ENCODE results near the gene ACP6. TPM values are rescaled to one million over a fixed set of nuclear protein-coding genes. Genes with fewer than 3 reads are reported as not detected.

Gene ACP6
- total RNA-seq, 1 donor from 2014 or later: 27.6 TPM

GRCh38 chr1:147631839-147632238, 38.5 kb downstream of the ACP6 start:
- H3K9ac ChIP-seq: no peak overlapping the region
- H3K9me3 ChIP-seq (ENCODE audit: low read depth): no peaks in the 10 kb centered on the region
- H3K4me3 ChIP-seq: no peak overlapping the region
- TF ChIP-seq CTCF (IDR thresholded peaks at IDR 0.05) (no peak), EZH2 (IDR thresholded peaks at IDR 0.05) (no peak), EZH2phosphoT487 (IDR thresholded peaks at IDR 0.05) (no peak)
- peaks cover 16% of the 10 kb centered on the region for H4K20me1 ChIP-seq (ENCODE audit: low read depth)
- no peaks in the 10 kb centered on the region for H3K27me3 Mint-ChIP-seq (ENCODE audit: insufficient read depth, low read depth)
- H3K27ac Mint-ChIP-seq: no peak overlapping the region
- no peaks in the 10 kb centered on the region for H3K36me3 ChIP-seq
- peaks cover 23% of the 10 kb centered on the region for H3K36me3 Mint-ChIP-seq
- no peak overlapping the region for H3K4me3 Mint-ChIP-seq
- no peak overlapping the region for H3K4me2 ChIP-seq
- no peaks in the 10 kb centered on the region for H3K9me3 Mint-ChIP-seq
- no peak for DNase-seq (ENCODE audit: low spot score)
- peaks cover 5% of the 10 kb centered on the region for H3F3A ChIP-seq (ENCODE audit: low read depth)
- no peaks in the 10 kb centered on the region for H3K4me1 ChIP-seq
- no peaks in the 10 kb centered on the region for H3K79me2 ChIP-seq (ENCODE audit: low read depth)
- no peak overlapping the region for H2AFZ ChIP-seq (replicated peaks)
- H3K27ac ChIP-seq: no peak overlapping the region
- no peaks in the 10 kb centered on the region for H3K27me3 ChIP-seq
- peaks cover 10% of the 10 kb centered on the region for H3K4me1 Mint-ChIP-seq

GRCh38 chr1:147630447-147630846, 39.9 kb downstream of the ACP6 start:
- Mint-ChIP-seq H3K27ac (no peak overlapping the region), H3K36me3 (peaks cover 21% of the 10 kb centered on the region)

DNA sequence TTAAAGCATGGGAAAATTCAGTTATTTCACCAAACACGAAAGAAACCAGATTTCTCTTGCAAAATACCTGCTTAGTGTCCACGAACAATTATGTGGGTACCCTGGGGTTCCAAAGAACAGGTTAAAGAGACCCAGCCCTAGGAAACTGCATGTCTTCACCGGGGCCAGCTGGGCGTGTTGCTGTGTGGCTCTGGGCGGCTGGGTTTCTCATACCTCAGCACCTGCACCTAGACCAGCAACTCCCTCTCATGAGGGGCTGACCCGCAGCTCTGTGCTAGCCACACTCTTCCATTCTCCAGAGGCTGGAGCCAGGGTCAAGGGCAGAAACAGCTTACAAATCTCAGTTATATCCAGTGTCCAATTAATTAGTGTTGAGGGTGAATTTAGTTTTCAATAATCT, 40.3 kb downstream of the ACP6 start:
- Histone ChIP-seq H3K4me3 (no peak overlapping the region), H3K9me3 (ENCODE audit: low read depth) (no peaks in the 10 kb centered on the region), H2AFZ (replicated peaks) (no peak overlapping the region), H3K36me3 (no peaks in the 10 kb centered on the region), H3K27ac (no peak overlapping the region), H4K20me1 (ENCODE audit: low read depth) (peaks cover 22% of the 10 kb centered on the region), H3F3A (ENCODE audit: low read depth) (peaks cover 19% of the 10 kb centered on the region), H3K4me1 (no peaks in the 10 kb centered on the region), H3K79me2 (ENCODE audit: low read depth) (no peaks in the 10 kb centered on the region), H3K27me3 (no peaks in the 10 kb centered on the region), H3K4me2 (no peak overlapping the region), H3K9ac (no peak overlapping the region)
- Mint-ChIP-seq H3K27ac (no peak overlapping the region), H3K36me3 (peaks cover 23% of the 10 kb centered on the region), H3K4me1 (peaks cover 11% of the 10 kb centered on the region), H3K4me3 (no peak overlapping the region), H3K9me3 (no peaks in the 10 kb centered on the region), H3K27me3 (ENCODE audit: insufficient read depth, low read depth) (no peaks in the 10 kb centered on the region)
- TF ChIP-seq EZH2phosphoT487 (IDR thresholded peaks at IDR 0.05) (no peak), EZH2 (IDR thresholded peaks at IDR 0.05) (no peak), CTCF (IDR thresholded peaks at IDR 0.05) (no peak)
- DNase-seq (ENCODE audit: low spot score): no peak

More at GRCh38 chr1:147630447-147630846, 39.9 kb downstream of the ACP6 start:
- H4K20me1 ChIP-seq (ENCODE audit: low read depth): peaks cover 22% of the 10 kb centered on the region
- H2AFZ ChIP-seq (replicated peaks): no peak overlapping the region
- H3K9me3 ChIP-seq (ENCODE audit: low read depth): no peaks in the 10 kb centered on the region
- H3K79me2 ChIP-seq (ENCODE audit: low read depth): no peaks in the 10 kb centered on the region
- H3K27me3 ChIP-seq: no peaks in the 10 kb centered on the region
- no peak overlapping the region for H3K4me3 ChIP-seq
- no peak for TF ChIP-seq EZH2 (IDR thresholded peaks at IDR 0.05)
- TF ChIP-seq EZH2phosphoT487 (IDR thresholded peaks at IDR 0.05): no peak
- no peak for TF ChIP-seq CTCF (IDR thresholded peaks at IDR 0.05)
- Mint-ChIP-seq H3K27me3 (ENCODE audit: insufficient read depth, low read depth) (no peaks in the 10 kb centered on the region), H3K4me1 (peaks cover 11% of the 10 kb centered on the region), H3K9me3 (no peaks in the 10 kb centered on the region), H3K4me3 (no peak overlapping the region)
- H3K4me1 ChIP-seq: no peaks in the 10 kb centered on the region
- DNase-seq (ENCODE audit: low spot score): no peak
- H3K4me2 ChIP-seq: no peak overlapping the region
- H3K27ac ChIP-seq: no peak overlapping the region
- no peak overlapping the region for H3K9ac ChIP-seq
- no peaks in the 10 kb centered on the region for H3K36me3 ChIP-seq
- peaks cover 16% of the 10 kb centered on the region for H3F3A ChIP-seq (ENCODE audit: low read depth)
